Liver (tissue), 9 donors: ENCODE measurements around the gene SLC26A11. TPM values are rescaled to one million over a fixed set of nuclear protein-coding genes. Genes with fewer than 3 reads are reported as not detected.

ENCODE experiments used
- DNase-seq: peaks from one replicate; pipeline ENCODE4 v3.0.0-alpha.2; 2017; ENCODE audit warnings: low spot score
- H3K27ac ChIP-seq, 2 donors: one replicate each; pipeline ENCODE4 v1.7.0; 2013; ENCODE audit warnings: inconsistent platforms in 2 of 2, low read length in 2 of 2, control low read depth in 1 of 2, low read depth in 1 of 2, mild to moderate bottlenecking in 1 of 2
- H3K27me3 ChIP-seq, 4 donors: one replicate each; pipeline versions ENCODE4 v1.6.1 to v1.7.0; 2013; ENCODE audit warnings: low read length in 3 of 4, inconsistent platforms in 1 of 4, mild to moderate bottlenecking in 1 of 4, moderate library complexity in 1 of 4; ENCODE audit not compliant: control insufficient read depth in 4 of 4, insufficient read depth in 4 of 4
- H3K36me3 ChIP-seq, 4 donors: one replicate each; pipeline versions ENCODE4 v1.6.1 to v1.7.0; 2013; ENCODE audit warnings: low read length in 3 of 4, mild to moderate bottlenecking in 3 of 4, low read depth in 1 of 4, moderate library complexity in 1 of 4; ENCODE audit not compliant: control insufficient read depth in 4 of 4, insufficient read depth in 3 of 4
- H3K4me1 ChIP-seq, 4 donors: one replicate each; pipeline versions ENCODE4 v1.6.1 to v1.7.0; 2013; ENCODE audit warnings: low read length in 3 of 4, mild to moderate bottlenecking in 3 of 4, moderate library complexity in 1 of 4; ENCODE audit not compliant: control insufficient read depth in 4 of 4, insufficient read depth in 4 of 4
- H3K4me3 ChIP-seq, 3 donors: one replicate each; pipeline versions ENCODE4 v1.6.1 to v1.7.0; 2013; ENCODE audit warnings: low read length in 3 of 3, control low read depth in 1 of 3, low read depth in 1 of 3, mild to moderate bottlenecking in 1 of 3
- H3K9ac ChIP-seq, 2 donors: one replicate each; pipeline ENCODE4 v1.7.0; 2013; ENCODE audit warnings: low read length in 2 of 2, mild to moderate bottlenecking in 2 of 2, moderate library complexity in 2 of 2, control low read depth in 1 of 2, low read depth in 1 of 2
- H3K9me3 ChIP-seq, 4 donors: one replicate each; pipeline versions ENCODE4 v1.6.1 to v1.7.0; 2013; ENCODE audit warnings: low read length in 3 of 4; ENCODE audit not compliant: control insufficient read depth in 4 of 4
- ATF3 ChIP-seq: IDR thresholded peaks from 2 replicates; pipeline ENCODE4 v1.6.1; 2016; ENCODE audit warnings: antibody characterized with exemption
- EGR1 ChIP-seq, 2 donors: IDR thresholded peaks; 2 replicates each; pipeline ENCODE4 v1.6.1; 2016 to 2018; ENCODE audit warnings: antibody characterized with exemption in 2 of 2, low read depth in 2 of 2
- FOXA1 ChIP-seq: IDR thresholded peaks from 2 replicates; pipeline ENCODE4 v1.6.1; 2016; ENCODE audit warnings: antibody characterized with exemption
- FOXA2 ChIP-seq: IDR thresholded peaks from 2 replicates; pipeline ENCODE4 v1.6.1; 2016; ENCODE audit warnings: antibody characterized with exemption
- GABPA ChIP-seq, 2 donors: IDR thresholded peaks in 1 of 2; conservative IDR thresholded peaks in 1 of 2; 2 replicates each; pipeline ENCODE4 v1.6.1; 2016; ENCODE audit warnings: antibody characterized with exemption in 2 of 2, mild to moderate bottlenecking in 1 of 2, moderate library complexity in 1 of 2
- HNF4A ChIP-seq, 2 donors: conservative IDR thresholded peaks; 2 replicates each; pipeline ENCODE4 v1.6.1; 2016; ENCODE audit warnings: antibody characterized with exemption in 2 of 2, mild to moderate bottlenecking in 2 of 2
- HNF4G ChIP-seq: IDR thresholded peaks from 2 replicates; pipeline ENCODE4 v1.6.1; 2016; ENCODE audit warnings: antibody characterized with exemption
- JUND ChIP-seq, 2 donors: IDR thresholded peaks; 2 replicates each; pipeline ENCODE4 v1.6.1; 2016; ENCODE audit warnings: antibody characterized with exemption in 2 of 2
- MAX ChIP-seq: IDR thresholded peaks from 2 replicates; pipeline ENCODE4 v1.6.1; 2016; ENCODE audit warnings: antibody characterized with exemption
- NR2F2 ChIP-seq: IDR thresholded peaks from 2 replicates; pipeline ENCODE4 v1.6.1; 2016; ENCODE audit warnings: antibody characterized with exemption
- RAD21 ChIP-seq, 2 donors: IDR thresholded peaks; 2 replicates each; pipeline ENCODE4 v1.6.1; 2016; ENCODE audit warnings: antibody characterized with exemption in 2 of 2, mild to moderate bottlenecking in 2 of 2
- RXRA ChIP-seq, 2 donors: IDR thresholded peaks; 2 replicates each; pipeline ENCODE4 v1.6.1; 2017 to 2018; ENCODE audit warnings: antibody characterized with exemption in 2 of 2, mild to moderate bottlenecking in 1 of 2
- SP1 ChIP-seq: IDR thresholded peaks from 2 replicates; pipeline ENCODE4 v1.6.1; 2018; ENCODE audit warnings: antibody characterized with exemption, mild to moderate bottlenecking
- TAF1 ChIP-seq: conservative IDR thresholded peaks from 2 replicates; pipeline ENCODE4 v1.6.1; 2016; ENCODE audit warnings: antibody characterized with exemption, mild to moderate bottlenecking
- YY1 ChIP-seq: IDR thresholded peaks from 2 replicates; pipeline ENCODE4 v1.6.1; 2016; ENCODE audit warnings: antibody characterized with exemption, mild to moderate bottlenecking
- WGBS: extraction: QIAGEN DNeasy Blood & Tissue Kit; methylation state at CpG from one replicate; pipeline ENCODE4 v1.1.7; 2013; 5-methylcytosine and 5-hydroxymethylcytosine counted together
- polyA plus RNA-seq, 2 donors: library from polyadenylated mRNA; stranded (reverse) in 1 of 2; unstranded in 1 of 2; fragments of 200-250 nt in 1 of 2; fragments of >200 nt in 1 of 2; fragmentation: Nextera tagmentation in 1 of 2; extraction: Ambion mirVana in 1 of 2; gene quantifications; one replicate each; pipeline versions ENCODE4 v1.2.1 to v1.2.3, GENCODE V29; 2013 to 2015
- total RNA-seq, 2 donors: library from RNA; depleted of rRNA; stranded (reverse); fragments of >200 nt; gene quantifications; one replicate each; pipeline ENCODE4 v1.2.3, GENCODE V29; 2014
- TF ChIP-seq, protein P1 (sequence below): fragments of 150-350 bp; IDR thresholded peaks from 2 replicates; pipeline ENCODE4 v1.5.1; 2017; ENCODE audit warnings: improper control_type of control experiment, low read depth, low read length; ENCODE audit not compliant: missing input control
- TF ChIP-seq, protein P2 (sequence below): IDR thresholded peaks from 2 replicates; pipeline ENCODE4 v1.6.1; 2016; ENCODE audit warnings: antibody characterized with exemption, mild to moderate bottlenecking
- donor health status: healthy.
- donor health status: healthy.
- donor health status: healthy.
- donor health status: healthy.
- donor health status: healthy.

Gene SLC26A11
- total and polyA plus RNA-seq, 4 donors, result 3.3 to 8.2 (median 5.6) TPM

GRCh38 chr17:80269405-80269807 is 49.2 kb downstream of the SLC26A11 start:
- peaks cover 2 to 5% (median 4%) of the 10 kb centered on the region in 4 donors for H3K4me1 ChIP-seq
- 86% methylated on average over 2 of the region's 2 CpGs for WGBS
- H3K36me3 ChIP-seq, result peaks cover 10 to 19% (median 13%) of the 10 kb centered on the region in 4 donors

GRCh38 chr17:80270104-80270503 is 49.9 kb downstream of the SLC26A11 start:
- Histone ChIP-seq H3K27ac (no peak overlapping the region), H3K9me3 (no peaks in the 10 kb centered on the region), H3K4me3 (no peak overlapping the region), H3K36me3 (peaks cover 10 to 22% (median 13%) of the 10 kb centered on the region in 4 donors), H3K9ac (no peak overlapping the region), H3K4me1 (no peaks in the 10 kb centered on the region), H3K27me3 (no peaks in the 10 kb centered on the region)
- DNase-seq, result no peak
- TF ChIP-seq, protein P1, sequence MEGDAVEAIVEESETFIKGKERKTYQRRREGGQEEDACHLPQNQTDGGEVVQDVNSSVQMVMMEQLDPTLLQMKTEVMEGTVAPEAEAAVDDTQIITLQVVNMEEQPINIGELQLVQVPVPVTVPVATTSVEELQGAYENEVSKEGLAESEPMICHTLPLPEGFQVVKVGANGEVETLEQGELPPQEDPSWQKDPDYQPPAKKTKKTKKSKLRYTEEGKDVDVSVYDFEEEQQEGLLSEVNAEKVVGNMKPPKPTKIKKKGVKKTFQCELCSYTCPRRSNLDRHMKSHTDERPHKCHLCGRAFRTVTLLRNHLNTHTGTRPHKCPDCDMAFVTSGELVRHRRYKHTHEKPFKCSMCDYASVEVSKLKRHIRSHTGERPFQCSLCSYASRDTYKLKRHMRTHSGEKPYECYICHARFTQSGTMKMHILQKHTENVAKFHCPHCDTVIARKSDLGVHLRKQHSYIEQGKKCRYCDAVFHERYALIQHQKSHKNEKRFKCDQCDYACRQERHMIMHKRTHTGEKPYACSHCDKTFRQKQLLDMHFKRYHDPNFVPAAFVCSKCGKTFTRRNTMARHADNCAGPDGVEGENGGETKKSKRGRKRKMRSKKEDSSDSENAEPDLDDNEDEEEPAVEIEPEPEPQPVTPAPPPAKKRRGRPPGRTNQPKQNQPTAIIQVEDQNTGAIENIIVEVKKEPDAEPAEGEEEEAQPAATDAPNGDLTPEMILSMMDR, result no peak
- 92% methylated on average over 10 of the region's 10 CpGs for WGBS

More at GRCh38 chr17:80269405-80269807, 49.2 kb downstream of the SLC26A11 start:
- Histone ChIP-seq H3K27me3 (no peaks in the 10 kb centered on the region), H3K4me3 (no peak overlapping the region), H3K9me3 (no peaks in the 10 kb centered on the region), H3K9ac (no peak overlapping the region), H3K27ac (no peak overlapping the region)
- no peak for DNase-seq
- no peak for TF ChIP-seq FOXA1
- TF ChIP-seq YY1, result no peak
- TF ChIP-seq ATF3, result no peak
- TF ChIP-seq, protein P1, result no peak
- TF ChIP-seq RAD21 (IDR thresholded peaks at IDR 0.05), result no peak
- TF ChIP-seq FOXA2, result no peak
- TF ChIP-seq JUND (IDR thresholded peaks at IDR 0.05), result no peak
- TF ChIP-seq, protein P2, sequence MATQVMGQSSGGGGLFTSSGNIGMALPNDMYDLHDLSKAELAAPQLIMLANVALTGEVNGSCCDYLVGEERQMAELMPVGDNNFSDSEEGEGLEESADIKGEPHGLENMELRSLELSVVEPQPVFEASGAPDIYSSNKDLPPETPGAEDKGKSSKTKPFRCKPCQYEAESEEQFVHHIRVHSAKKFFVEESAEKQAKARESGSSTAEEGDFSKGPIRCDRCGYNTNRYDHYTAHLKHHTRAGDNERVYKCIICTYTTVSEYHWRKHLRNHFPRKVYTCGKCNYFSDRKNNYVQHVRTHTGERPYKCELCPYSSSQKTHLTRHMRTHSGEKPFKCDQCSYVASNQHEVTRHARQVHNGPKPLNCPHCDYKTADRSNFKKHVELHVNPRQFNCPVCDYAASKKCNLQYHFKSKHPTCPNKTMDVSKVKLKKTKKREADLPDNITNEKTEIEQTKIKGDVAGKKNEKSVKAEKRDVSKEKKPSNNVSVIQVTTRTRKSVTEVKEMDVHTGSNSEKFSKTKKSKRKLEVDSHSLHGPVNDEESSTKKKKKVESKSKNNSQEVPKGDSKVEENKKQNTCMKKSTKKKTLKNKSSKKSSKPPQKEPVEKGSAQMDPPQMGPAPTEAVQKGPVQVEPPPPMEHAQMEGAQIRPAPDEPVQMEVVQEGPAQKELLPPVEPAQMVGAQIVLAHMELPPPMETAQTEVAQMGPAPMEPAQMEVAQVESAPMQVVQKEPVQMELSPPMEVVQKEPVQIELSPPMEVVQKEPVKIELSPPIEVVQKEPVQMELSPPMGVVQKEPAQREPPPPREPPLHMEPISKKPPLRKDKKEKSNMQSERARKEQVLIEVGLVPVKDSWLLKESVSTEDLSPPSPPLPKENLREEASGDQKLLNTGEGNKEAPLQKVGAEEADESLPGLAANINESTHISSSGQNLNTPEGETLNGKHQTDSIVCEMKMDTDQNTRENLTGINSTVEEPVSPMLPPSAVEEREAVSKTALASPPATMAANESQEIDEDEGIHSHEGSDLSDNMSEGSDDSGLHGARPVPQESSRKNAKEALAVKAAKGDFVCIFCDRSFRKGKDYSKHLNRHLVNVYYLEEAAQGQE, result no peak
- TF ChIP-seq MAX, result no peak
- no peak for TF ChIP-seq NR2F2
- no peak for TF ChIP-seq SP1
- no peak for TF ChIP-seq HNF4G
- no peak for TF ChIP-seq RXRA (IDR thresholded peaks at IDR 0.05)
- no peak for TF ChIP-seq TAF1
- no peak for TF ChIP-seq EGR1 (IDR thresholded peaks at IDR 0.05; ENCODE audit: low read depth in 2 of 2)
- no peak for TF ChIP-seq HNF4A (conservative IDR thresholded peaks at IDR 0.05)
- TF ChIP-seq GABPA (IDR thresholded peaks at IDR 0.05 in 1 of 2, conservative IDR thresholded peaks at IDR 0.05 in 1 of 2), result no peak
